ENCODE measurements around the gene RBPJL. TPM values are rescaled to one million over a fixed set of nuclear protein-coding genes. Genes with fewer than 3 reads are reported as not detected.

RBPJL gene
- total RNA-seq, result not detected in 2 replicates

GRCh38 chr20:45306431-45306982 lies at the start of gene RBPJL:
Gene RBPJL, plus strand, starts transcription at chr20:45306840. Its CDS starts 83 bp downstream, at chr20:45306923.

GRCh38 chr20:45308117-45308778 lies 1.6 kb downstream of the RBPJL start, which contains the start of gene MATN4:
Gene MATN4, minus strand, starts transcription at chr20:45308299. Its CDS starts 2,717 bp downstream, at chr20:45305582.

GRCh38 chr20:45347936-45348778 lies 41.5 kb downstream of the RBPJL start, which contains the start of gene SDC4:
Gene SDC4, minus strand, starts transcription at chr20:45348424. Its CDS starts 40 bp downstream, at chr20:45348384.

GRCh38 chr20:45362804-45363610 lies 56.4 kb downstream of the RBPJL start, which contains the start of gene SYS1:
Gene SYS1, plus strand, starts transcription at chr20:45363156. Its CDS starts 376 bp downstream, at chr20:45363532.

Other genes starting within 250 kb of the RBPJL start
- gene KCNS1, start 205.7 kb upstream of the RBPJL start, total RNA-seq, result 0.30 and 0.34 TPM in 2 replicates
- gene WFDC5, start 191.7 kb upstream of the RBPJL start, total RNA-seq, result not detected in 2 replicates
- not detected in 2 replicates for gene WFDC12, start 182.4 kb upstream of the RBPJL start, total RNA-seq
- not detected in 2 replicates for gene PI3, start 131.9 kb upstream of the RBPJL start, total RNA-seq
- gene SEMG1, start 99.8 kb upstream of the RBPJL start, total RNA-seq, result not detected in 2 replicates
- gene SEMG2, start 85.5 kb upstream of the RBPJL start, total RNA-seq, result not detected in 2 replicates
- not detected in 2 replicates for gene SLPI, start 52.3 kb upstream of the RBPJL start, total RNA-seq
- not detected in 2 replicates for gene MATN4, start 1.5 kb downstream of the RBPJL start, total RNA-seq
- 117 and 122 TPM in 2 replicates for gene SDC4, start 41.6 kb downstream of the RBPJL start, total RNA-seq
- gene SYS1, start 56.3 kb downstream of the RBPJL start, total RNA-seq, result 29.1 and 38.7 TPM in 2 replicates
- gene TP53TG5, start 71.5 kb downstream of the RBPJL start, total RNA-seq, result not detected in 2 replicates
- 9.6 and 12.8 TPM in 2 replicates for gene DBNDD2, start 101.4 kb downstream of the RBPJL start, total RNA-seq
- gene PIGT, start 109.3 kb downstream of the RBPJL start, total RNA-seq, result 91.5 and 94.7 TPM in 2 replicates
- not detected in 2 replicates for gene WFDC2, start 162.9 kb downstream of the RBPJL start, total RNA-seq
- not detected in 2 replicates for gene SPINT3, start 208.8 kb downstream of the RBPJL start, total RNA-seq
- gene WFDC6, start 232.6 kb downstream of the RBPJL start, total RNA-seq, result not detected in 2 replicates
- gene EPPIN, start 240.6 kb downstream of the RBPJL start, total RNA-seq, result not detected in 2 replicates